ENCODE measurements around the gene ZNF217. TPM values are rescaled to one million over a fixed set of nuclear protein-coding genes. Genes with fewer than 3 reads are reported as not detected.
"Not testable (repeated sequence)": the region's sequence is repeated elsewhere in the genome, so short reads cannot be mapped to it uniquely, and the experiment has no call there.

Gene ZNF217
- total and polyA plus RNA-seq, 7 donors = 1.7 to 8.1 (median 4.3) TPM

GRCh38 chr20:53639128-53639527 is 45.5 kb upstream of the ZNF217 start:
- no peaks in the 10 kb centered on the region for H3K4me1 ChIP-seq
- no peak overlapping the region for H3K4me3 ChIP-seq
- H3K27me3 ChIP-seq (ENCODE audit: insufficient read depth in 3 of 3, low read length in 2 of 3) = no peaks in the 10 kb centered on the region
- no peaks in the 10 kb centered on the region for H3K9me3 ChIP-seq
- no peaks in the 10 kb centered on the region for H3K36me3 ChIP-seq (ENCODE audit: insufficient read depth in 1 of 2, low read depth in 1 of 2)
- intact Hi-C loops (cut with DNase I) = no loop called here
- 90 to 94% (median 91%) methylated on average over 3 of the region's 3 CpGs for WGBS, 3 donors
- H3K27ac ChIP-seq = no peak overlapping the region
- DNase-seq (no peak), ATAC-seq (no peak)
- no peak for TF ChIP-seq CTCF (IDR thresholded peaks at IDR 0.05)

GRCh38 chr20:53637310-53637709 is 43.7 kb upstream of the ZNF217 start:
- H3K36me3 ChIP-seq (ENCODE audit: insufficient read depth in 1 of 2, low read depth in 1 of 2); intact Hi-C loops (cut with DNase I); H3K4me3 ChIP-seq; DNase-seq; H3K27me3 ChIP-seq (ENCODE audit: insufficient read depth in 3 of 3, low read length in 2 of 3); ATAC-seq; H3K9me3 ChIP-seq; H3K4me1 ChIP-seq; H3K27ac ChIP-seq: not testable (repeated sequence)
- WGBS, 3 donors = 91 to 93% (median 93%) methylated on average over 9 of the region's 9 CpGs

GRCh38 chr20:53636540-53637097 is 43.0 kb upstream of the ZNF217 start:
- no peaks in the 10 kb centered on the region for H3K4me1 ChIP-seq
- no peak overlapping the region for H3K27ac ChIP-seq
- H3K36me3 ChIP-seq (ENCODE audit: insufficient read depth in 1 of 2, low read depth in 1 of 2) = no peaks in the 10 kb centered on the region
- no peak for DNase-seq
- H3K4me3 ChIP-seq = no peak overlapping the region
- no peak for TF ChIP-seq CTCF (IDR thresholded peaks at IDR 0.05)
- 79 to 89% (median 81%) methylated on average over 2 of the region's 2 CpGs for WGBS, 3 donors
- no peaks in the 10 kb centered on the region for H3K27me3 ChIP-seq (ENCODE audit: insufficient read depth in 3 of 3, low read length in 2 of 3)
- no peaks in the 10 kb centered on the region for H3K9me3 ChIP-seq
- intact Hi-C loops (cut with DNase I) = no loop called here
- no peak for ATAC-seq

GRCh38 chr20:53635221-53635620 is 41.6 kb upstream of the ZNF217 start:
- Histone ChIP-seq H3K4me1 (no peaks in the 10 kb centered on the region), H3K9me3 (no peaks in the 10 kb centered on the region), H3K36me3 (ENCODE audit: insufficient read depth in 1 of 2, low read depth in 1 of 2) (no peaks in the 10 kb centered on the region), H3K27me3 (ENCODE audit: insufficient read depth in 3 of 3, low read length in 2 of 3) (no peaks in the 10 kb centered on the region), H3K27ac (no peak overlapping the region), H3K4me3 (no peak overlapping the region)
- no peak for TF ChIP-seq CTCF (IDR thresholded peaks at IDR 0.05)
- intact Hi-C loops (cut with DNase I) = no loop called here
- ATAC-seq (no peak), DNase-seq (no peak)
- WGBS, 3 donors = 83 to 89% (median 87%) methylated on average over 5 of the region's 5 CpGs

- H3K27me3 ChIP-seq (ENCODE audit: insufficient read depth in 3 of 3, low read length in 2 of 3) = no peaks in the 10 kb centered on the region
- no peak overlapping the region for H3K4me3 ChIP-seq
- WGBS, 3 donors = 94 to 96% (median 95%) methylated on average over 12 of the region's 12 CpGs
- intact Hi-C loops (cut with DNase I) = no loop called here
- no peaks in the 10 kb centered on the region for H3K36me3 ChIP-seq (ENCODE audit: insufficient read depth in 1 of 2, low read depth in 1 of 2)
- DNase-seq (no peak), ATAC-seq (no peak)
- no peak overlapping the region for H3K27ac ChIP-seq
- no peaks in the 10 kb centered on the region for H3K4me1 ChIP-seq
- no peak for TF ChIP-seq CTCF (IDR thresholded peaks at IDR 0.05)
- no peaks in the 10 kb centered on the region for H3K9me3 ChIP-seq
These were observed 38.4 kb upstream of the ZNF217 start for GRCh38 chr20:53631909-53632662.

Data from psoas muscle (tissue), 8 donors.